NCI-H774 (cell line): ENCODE results near the gene CS.
"Not testable (repeated sequence)": the region's sequence is repeated elsewhere in the genome, so short reads cannot be mapped to it uniquely, and the experiment has no call there.

ENCODE experiments used
- DNase-seq: peaks from one replicate; lab custom pipeline; 2025; lab: John Stamatoyannopoulos, UW

The CS gene

DNA sequence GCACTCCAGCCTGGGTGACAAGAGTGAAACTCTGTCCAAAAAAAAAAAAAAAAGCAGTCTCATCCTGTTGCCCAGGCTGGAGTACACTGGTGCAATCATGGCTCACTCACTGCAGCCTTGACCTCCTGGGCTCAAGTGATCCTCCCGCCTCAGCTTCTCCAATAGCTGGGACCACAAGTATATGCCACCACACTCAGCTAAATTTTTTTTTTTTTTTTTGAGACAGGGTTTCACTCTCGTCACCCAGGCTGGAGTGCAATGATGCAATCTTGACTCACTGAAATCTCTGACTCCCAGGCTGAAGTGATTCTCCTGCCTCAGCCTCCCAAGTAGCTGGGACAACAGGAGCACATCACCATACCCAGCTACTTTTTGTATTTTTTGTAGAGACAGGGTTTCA lies 20.9 kb upstream of the CS start:
- no peak for DNase-seq

DNA sequence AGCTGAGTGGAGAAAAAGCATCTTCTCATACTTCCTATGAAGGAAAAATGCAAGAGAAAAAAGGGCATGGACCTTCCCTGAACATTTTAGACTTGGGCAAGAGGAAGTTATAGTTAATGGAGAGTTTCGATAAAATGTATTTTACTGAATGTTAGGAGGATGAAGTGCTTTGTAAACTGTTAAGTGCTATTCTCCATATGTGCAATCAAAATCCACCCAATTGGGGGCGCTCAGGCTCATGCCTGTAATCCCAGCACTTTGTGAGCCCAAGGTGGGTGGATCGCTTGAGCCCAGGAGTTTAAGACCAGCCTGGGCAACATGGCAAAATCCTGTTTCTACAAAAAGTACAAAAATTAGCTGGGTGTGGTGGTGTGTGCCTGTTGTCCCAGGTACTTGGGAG lies 17.5 kb upstream of the CS start:
- no peak for DNase-seq

DNA sequence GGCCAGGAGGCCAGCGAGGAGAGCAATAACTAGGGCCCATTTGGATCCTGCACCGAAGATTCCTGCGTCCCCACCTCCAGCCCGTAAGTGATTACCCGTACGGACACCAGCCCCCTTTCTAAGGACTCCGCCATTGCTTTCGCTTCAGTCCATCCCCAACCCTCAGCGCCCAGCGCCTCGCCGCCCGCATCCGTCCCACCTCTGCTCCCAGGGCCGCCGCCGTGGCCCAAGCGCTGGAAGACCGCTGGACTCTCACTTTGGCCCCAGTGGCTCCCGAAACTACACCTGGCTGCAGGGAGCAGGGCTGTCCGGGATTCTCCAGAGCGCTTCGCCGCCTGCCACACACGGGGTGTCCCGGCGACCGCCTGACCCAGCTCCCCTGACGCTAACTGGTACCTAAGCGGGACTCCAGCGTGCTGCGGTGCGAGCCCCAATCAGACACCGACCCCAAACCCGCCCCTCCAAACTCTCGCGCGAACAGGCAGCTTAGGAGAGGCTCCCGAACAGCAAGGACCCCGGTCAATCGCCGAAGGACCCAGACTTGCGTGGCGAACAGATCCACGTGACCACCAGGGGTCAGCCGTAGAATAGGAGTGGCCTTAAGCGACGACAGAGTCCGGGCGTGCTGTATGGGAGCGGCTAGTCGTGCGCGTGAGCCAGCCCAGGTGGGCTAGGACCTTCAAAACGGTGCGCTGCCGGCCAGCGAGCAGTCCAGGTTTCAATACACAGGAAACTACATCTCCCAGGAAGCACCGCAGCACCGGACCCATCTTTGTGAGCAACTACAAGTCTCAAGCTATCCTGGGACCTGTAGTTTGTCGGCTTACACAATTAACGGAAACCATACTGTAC lies 15.7 kb upstream of the CS start, which contains the start of gene CNPY2:
TSS of gene CNPY2 (minus strand) at position 367 of the 852 bp plus-strand sequence. CDS start 771 bp downstream, outside the sequence.
- peak; percentile 97 for DNase-seq

DNA sequence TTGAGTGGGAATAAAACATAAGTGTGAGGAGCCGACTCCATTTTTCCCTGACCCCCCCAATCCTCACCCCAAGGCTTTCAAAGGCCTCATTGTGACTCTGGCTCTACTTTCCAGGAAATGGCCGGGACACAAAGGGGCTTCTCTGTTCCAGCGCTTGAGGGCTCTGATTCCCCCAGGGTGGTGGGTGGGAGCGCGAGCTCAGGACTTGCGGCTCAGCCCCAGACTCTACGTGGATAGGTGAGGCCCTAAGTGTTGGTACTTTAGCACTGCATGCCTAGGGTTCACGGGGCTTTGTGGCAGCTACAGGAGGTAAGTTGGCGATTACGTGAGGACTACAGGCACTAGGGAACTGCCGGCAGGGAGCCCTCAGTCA lies 15.1 kb upstream of the CS start:
- DNase-seq = no peak

DNA sequence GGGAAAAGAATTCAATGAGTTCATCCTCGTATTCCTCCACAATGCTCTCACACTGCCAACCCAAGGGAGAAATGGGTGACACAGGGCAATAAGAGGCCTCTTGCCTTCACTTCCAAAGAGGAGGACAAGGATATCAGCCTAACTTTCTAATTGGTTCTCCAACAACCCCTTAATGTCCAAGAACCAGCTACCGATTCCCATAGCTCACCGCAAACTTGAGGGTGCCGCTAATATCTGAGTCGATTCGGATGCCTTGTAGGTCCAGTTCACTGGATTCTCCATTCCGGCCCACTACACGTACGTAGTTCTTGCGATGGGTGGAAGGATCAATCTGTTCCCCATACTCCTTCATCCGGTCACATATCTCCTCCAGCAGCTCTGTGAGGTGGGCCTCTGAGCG lies 10.9 kb upstream of the CS start:
- DNase-seq = no peak

DNA sequence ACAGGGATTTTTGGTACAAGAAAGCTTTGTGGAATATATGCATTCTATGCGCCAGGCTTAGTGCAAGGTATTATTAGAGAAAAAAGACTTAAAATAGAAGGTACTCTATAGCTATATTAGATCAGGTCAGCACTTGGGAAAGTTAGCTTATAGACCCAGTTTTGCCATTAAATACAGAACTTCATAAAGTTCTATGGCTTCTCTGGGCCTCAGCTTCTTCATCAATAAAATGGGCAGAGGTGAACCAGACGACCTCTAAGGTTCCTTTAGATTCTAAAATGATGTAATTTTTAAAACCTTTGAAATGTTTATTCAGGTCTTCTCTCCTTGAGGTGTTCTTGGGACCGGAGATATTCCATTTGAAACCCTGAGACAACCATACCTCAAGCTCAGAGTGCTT lies 8.6 kb upstream of the CS start:
- DNase-seq = no peak

DNA sequence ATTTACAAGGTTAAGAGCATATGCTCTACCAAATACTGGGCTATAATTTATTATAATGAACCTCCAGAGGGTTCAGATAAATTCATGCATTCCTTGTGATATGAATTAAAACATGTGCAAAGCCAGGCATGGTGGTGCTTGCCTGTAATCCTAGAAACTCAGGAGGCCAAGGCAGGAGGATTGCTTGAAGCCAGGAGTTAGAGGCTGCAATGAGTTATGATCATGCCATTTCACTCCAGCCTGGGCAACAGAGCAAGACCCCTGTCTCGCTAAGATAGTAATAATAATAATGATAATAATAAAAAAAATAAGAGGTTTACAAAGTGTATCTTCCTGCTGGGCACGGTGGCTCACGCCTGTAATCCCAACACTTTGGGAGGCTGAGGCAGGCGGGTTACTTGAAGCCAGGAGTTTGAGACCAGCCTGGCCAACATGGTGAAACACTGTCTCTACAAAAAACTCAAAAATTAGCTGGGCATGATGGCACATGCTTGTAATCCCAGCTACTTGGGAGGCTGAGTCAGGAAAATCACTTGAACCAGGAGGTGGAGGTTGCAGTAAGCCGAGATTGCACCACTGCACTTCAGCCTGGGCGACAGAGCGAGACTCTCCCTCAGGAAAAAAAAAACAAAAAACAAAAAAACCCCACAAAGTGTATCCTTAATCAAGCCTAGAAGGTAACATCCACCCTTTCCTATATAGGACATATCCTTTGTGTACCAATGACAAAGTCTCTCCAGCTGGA lies 7.3 kb upstream of the CS start:
- DNase-seq = no peak

DNA sequence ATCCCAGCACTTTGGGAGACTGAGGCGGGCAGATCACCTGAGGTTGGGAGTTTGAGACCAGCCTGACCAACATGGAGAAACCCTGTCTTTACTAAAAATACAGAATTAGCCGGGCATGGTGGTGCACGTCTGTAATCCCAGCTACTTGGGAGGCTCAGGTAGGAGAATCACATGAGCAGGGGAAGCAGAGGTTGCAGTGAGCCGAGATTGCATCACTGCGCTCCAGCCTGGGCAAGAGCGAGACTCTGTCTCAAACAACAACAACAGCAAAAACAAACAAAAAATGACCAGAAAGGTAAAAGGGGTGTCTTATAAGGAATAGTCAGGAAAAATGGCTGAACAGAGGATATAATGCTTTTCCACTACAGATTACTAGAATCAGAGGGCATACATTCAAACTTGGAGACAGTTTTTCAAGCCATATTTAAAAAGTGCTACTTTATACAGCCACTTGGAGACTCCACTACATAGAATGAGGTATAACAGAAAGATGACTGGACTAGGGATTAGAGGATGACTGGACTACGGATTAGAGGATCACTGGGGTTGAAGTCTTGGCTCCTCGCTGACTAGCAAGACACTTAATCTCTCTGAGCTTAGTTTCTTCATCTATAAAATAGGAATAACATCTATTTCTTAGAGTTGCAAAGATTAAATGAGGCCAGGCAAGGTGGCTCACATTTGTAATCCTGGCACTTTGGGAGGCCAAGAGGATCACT lies 4.9 kb upstream of the CS start:
- DNase-seq = no peak

DNA sequence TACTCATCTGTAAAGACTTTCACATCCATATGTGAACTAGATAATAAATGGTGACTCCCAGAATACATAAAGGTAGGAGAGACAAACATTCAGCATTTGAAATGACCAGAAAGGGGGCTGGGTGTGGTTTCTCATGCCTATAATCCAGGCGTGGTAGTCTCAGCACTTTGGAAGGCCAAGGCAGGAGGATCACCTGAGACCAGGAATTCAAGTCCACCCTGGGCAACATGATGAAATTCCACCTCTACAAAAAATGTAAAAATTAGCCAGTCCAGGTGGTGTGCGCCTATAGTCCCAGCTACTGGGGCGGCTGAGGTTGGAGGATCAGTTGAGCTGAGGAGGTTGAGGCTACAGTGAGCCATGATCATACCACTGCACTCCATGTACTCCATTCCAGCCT lies 4.1 kb upstream of the CS start:
- no peak for DNase-seq

DNA sequence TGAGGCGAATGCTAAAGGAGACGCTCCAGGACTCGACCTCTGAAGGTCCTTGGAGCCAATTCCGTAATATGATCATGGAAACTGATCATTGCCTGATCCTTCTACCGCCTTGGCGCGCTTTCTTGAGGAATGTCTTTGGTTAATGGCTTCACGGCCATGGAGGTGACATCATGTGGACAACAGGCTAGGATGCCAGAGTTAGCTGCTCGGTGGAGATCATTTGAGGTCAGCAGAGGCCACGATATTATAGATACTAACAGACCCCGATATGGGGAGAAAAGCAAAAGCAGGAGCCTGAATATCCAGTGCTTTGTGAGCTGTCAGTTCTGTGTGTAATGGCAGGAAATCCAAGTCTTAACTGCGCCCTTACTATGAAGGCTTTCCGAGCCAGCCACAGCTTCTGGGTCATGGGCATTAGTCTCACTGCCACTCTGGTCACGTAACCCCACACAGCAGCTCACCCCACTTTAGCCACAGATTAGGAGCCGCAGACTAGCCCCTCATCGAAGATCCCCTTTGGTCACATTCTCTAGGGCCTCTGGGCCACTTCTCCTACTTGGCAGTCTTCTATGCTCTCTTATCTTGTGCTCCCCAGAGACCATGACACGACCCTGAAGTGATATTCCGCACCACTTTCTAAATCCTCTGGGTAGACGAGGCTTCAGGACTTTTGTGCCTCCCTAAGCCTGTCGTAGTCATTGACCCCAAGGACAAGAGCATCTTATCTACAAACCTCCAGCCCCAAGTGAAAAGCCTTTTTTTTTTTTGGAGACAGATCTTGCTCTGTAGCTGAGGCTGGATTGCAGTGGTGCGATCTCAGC lies 724 bp upstream of the CS start:
- peak; percentile 81 for DNase-seq

DNA sequence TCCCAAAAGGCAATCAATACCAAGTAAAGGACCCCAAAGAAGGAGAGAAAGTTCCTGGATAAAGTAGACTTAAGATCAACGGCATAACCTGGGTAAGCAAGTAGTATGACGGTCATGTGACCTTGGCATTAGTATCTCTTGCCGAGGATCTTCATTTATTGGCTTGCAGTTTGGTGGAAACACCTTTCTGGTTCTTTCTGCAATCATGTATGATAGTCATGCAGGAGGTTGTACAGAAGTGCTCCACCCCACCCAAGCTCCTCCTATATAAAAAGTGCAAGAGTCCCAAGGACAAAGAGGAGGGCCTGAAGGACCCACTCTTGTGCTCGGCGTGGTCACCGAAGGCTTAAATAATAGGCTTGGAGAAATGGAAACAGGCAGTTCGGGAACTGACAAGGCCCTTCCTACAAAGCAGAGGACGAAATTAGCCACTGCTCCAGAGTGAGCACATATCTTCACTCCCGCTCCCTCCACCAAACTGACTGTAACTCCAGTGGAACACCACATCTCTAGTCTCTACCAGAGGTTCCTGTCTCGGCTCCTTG lies 750 bp downstream of the CS start:
- DNase-seq = no peak

DNA sequence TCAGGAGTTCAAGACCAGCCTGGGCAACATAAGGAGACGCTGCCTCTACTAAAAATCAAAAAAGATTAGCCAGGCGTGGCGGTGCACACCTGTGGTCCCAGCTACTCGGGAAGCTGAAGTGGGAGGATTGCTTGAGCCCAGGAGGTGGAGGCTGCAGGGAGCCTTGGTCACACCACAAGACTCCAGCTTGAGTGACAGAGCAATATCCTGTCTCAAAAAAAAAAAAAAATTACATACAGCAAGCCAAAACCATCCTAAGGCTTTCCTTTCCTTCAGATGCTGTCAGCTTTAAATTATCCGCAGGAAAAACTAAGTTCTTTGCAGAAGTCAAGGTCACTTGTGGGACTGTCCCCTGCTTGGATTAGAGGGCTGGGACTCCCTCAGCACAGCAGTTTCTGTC lies 1.3 kb downstream of the CS start:
- no peak for DNase-seq

DNA sequence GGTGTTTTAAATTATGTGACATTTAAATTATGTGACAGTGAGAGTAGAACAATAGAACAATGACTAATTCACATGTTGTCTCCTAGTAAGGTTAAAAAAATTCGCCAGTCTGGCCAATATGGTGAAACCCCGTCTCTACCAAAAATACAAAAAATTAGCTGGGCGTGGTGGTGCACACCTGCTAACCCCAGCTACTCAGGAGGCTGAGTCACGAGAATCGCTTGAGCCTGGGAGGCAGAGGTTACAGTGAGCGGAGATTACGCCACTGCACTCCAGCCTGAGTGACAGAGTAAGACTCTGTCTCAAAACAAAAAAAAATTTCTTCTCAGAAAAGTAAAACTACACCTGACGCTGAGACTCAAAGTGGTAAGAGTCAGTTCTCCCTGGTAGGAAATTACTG lies 2.7 kb downstream of the CS start:
- no peak for DNase-seq

DNA sequence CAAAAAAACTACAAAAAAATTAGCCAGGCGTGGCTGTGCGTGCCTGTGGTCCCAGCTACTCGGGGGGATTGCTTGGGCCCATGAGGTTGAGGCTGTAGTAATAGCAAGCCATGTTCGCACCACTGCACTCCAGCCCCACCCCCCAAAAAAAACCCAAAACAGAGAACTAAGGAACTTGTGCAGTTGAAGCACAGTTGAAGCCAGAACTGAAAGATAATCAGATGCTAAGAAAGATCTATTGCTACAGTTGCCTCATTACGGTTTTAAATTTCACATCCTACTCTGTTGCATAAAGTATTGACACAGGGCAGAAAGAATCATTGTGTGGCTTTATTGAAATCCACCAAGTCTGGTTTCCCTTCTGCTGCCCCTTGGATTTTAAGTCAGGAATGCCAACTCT lies 3.8 kb downstream of the CS start:
- DNase-seq = no peak

DNA sequence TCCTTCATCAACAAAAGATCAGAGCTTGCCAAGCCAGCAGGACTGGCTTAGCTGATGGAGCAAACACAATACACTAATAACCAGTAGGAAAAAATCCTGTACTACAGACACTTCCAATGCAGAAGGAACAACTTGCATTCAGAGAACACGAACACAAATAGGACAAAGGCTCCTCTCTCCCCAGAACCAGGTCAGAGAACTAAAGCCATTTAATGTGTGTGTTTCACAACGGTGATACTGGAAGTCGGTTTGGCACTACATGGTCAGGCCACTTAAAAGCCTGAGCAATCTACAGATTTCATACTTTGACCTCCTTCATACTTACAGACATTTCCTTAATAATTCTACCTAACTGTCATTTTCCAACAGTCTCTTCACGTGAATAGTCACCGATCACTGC lies 6.3 kb downstream of the CS start:
- no peak for DNase-seq

DNA sequence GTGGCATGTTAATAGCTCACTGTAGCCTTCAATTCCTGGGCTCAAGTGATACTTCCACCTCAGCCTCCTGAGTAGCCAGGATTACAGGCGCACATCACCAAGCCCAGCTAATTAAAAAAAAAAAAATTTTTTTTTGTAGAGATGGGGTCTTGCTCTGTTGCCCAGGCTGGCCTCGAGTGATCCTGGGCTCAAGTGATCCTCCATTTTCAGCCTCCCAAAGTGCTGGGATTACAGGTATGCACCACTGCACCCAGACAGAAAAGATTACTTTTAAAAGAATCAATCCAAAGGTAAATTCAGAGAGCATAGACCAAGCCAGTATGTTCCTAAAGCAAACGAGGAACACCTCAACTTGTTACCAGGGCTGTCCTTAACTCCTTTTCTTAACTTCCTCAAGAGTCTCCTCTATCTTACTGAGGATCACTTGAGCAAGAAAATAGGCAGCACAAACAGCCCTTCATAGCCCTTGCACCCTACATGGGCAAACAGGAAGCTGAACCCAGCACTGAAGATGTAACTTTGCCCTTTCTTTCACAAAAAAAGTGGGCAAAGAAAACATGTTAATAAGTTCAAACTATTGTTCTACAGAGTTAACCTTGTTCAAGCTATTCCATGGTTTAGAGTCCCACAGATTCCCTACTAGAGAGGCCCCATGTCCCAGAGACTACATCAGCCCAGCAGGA lies 11.3 kb downstream of the CS start:
- no peak for DNase-seq

DNA sequence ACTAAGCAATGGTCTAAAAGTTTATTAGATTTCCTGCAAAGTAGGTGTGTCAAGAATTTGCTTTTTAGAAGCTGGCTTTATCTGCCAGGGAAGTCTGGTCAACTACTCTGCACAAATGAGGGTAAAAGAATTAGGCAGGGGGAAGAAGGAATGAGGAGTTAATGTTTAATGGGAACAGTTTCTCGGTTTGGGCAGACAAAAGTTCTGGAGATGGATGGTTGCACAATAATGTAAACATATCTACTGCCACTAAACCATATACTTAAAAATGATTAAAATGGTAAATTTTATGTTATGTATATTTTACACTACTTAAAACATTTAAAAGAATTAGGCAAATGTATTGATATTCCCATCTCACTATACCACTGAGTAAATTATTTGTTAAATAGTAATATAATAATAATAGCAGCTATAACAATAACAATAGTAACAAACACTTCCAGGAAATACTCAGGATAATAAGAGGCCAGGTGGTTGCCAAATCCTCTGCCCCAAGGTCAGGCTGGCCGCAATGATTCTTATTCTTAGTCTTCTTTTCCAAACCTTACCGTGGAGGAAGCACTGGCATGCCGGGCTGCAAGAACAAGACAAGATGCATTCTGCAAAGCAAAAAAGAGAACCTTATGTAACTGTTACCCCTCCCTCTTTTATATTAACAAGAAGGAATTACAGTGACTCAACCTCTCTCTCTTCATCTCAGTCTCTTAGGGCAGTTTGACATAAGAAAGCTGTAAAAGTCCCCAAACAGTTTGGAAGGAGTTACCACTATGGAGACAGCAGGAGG lies 13.9 kb downstream of the CS start:
- DNase-seq = no peak

DNA sequence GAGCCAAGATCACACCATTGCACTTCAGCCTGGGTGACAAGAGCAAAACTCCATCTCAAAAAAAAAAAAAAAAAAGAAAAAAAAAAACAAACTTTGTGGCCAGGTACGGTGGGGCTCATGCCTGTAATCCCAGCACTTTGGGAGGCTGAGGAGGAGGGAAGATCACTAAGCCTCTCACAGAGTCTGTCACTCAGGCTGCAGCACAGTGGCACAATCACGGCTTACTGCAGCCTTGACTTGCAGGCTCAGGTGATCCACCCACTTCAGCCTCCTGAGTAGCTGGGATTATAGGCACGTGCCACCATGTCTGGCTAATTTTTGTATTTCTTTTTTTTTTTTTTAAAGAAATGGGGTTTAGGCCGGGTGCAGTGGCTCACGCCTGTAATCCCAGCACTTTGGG lies 15.9 kb downstream of the CS start:
- not testable (repeated sequence) for DNase-seq

DNA sequence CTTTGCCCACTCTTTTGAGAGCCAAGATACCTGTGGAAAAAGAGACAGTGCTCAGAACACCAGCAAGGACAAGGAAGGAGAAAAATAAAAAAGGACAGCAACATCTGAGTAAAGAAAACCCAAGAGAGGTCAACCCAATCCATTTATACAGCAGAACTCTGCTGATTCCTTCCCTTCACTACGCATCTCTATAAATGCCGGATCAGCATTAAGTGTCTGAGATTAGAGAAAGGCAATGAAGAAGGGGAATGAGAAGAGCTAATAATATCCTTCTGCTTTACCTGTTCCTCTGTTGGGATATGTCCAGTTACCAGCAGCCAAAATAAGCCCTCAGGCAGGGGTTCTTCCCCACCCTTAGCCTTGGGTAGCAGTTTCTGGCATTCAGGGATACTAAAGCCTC lies 17.6 kb downstream of the CS start:
- no peak for DNase-seq

DNA sequence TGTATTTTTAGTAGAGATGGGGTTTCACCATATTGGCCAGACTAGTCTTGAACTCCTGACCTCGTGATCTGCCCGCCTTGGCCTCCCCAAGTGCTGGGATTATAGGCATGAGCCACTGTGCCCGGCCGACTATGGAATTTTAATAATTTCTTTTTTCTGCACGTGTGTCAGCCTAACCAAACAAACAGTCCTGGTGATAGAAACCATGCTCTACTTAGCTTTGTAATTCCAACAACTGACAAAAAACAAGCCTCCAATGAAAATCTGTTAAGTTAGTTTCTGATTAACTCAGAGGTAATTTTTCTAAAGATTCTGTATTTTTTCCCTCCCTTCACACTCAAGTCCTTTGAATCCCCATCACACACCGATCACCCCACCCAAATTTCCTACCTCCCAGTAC lies 18.1 kb downstream of the CS start:
- DNase-seq = no peak
